Inferior parietal cortex (tissue), 1 donor: ENCODE data around the gene VWC2L.

Source experiments
- DNase-seq: peaks from one replicate; pipeline ENCODE4 v3.0.0-alpha.2; 2016; ENCODE audit errors: extremely low spot score

Gene VWC2L

GRCh38 chr2:214410918-214411554, at the start of gene VWC2L:
TSS of gene VWC2L (plus strand) at chr2:214411054. CDS start at chr2:214414194, 3,140 bp downstream.
- peak; percentile 89 for DNase-seq

- no peak for DNase-seq
These were observed 49.7 kb upstream of the VWC2L start for GRCh38 chr2:214361116-214361515.

DNA sequence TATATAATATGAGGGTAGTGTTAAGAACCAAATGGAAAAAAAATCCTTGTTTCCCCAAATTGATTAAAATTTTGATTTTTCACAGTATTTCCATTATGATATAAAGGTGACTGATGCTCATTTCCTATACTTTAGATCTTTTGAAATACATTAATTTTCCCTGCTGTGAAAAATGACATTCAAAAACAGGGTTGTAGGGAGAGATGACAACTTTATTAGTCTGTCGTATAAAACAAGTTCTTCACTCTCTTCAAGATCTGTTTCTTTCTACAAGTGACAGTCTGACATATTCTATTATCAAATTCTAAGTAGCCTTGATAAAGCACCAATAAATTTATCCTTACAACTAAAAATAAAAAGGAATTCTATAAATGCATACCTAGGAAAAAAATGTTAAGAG, 45.3 kb upstream of the VWC2L start:
- DNase-seq, result no peak

DNA sequence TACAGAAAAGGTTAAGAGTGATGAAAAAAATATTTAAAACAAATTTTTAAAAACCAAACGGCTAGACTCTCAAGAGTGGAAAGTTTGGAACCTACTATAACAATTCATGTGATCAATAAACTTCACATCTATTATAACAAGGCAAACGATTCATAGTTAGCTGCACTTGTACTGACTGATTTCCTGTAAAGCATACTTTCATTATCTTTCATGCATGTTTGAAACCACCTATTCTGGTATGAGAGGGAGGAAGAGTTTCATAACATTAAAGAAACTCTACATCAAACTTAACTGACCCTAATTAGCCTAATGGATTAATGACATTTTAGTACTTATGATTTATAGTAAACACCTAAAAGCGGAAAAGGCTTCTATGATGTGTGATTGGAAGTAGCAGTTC, 43.7 kb upstream of the VWC2L start:
- no peak for DNase-seq

DNA sequence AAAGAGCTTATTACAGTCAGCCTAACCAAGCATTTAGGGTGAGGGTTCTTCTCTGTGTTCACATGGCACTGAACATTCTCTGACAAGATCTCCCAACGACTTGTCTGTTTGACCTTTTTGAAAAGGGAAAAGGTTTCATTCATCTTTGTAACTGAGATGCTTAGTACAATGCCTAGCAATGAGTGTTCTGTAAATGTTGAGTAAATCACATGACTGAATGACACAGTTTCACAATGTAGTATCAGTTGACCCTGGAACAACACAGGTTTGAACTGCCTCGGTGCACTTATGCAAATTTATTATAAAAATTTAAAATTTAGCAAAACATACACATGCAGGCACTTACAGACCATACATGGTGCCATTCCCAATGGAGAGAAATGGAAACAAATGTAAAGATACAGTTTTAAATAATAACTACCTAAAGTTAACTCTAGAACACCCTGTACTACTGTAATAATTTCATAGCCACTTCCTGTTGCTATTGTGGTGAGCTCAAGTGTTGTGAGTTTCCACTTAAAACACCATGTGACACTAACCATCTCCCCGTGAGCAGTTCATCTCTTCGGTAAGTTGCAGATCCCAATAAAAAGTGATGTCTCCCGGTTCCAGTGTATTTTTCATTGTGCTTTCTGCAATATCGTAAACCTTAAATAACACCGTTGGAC, 34.1 kb upstream of the VWC2L start:
- no peak for DNase-seq

- DNase-seq, result no peak
These were observed 33.6 kb upstream of the VWC2L start for GRCh38 chr2:214377286-214377624.

GRCh38 chr2:214378455-214379103, 32.3 kb upstream of the VWC2L start:
- no peak for DNase-seq

- DNase-seq, result no peak
These were observed 31.6 kb upstream of the VWC2L start for GRCh38 chr2:214379227-214379626.

GRCh38 chr2:214380681-214381080, 30.2 kb upstream of the VWC2L start:
- no peak for DNase-seq

- no peak for DNase-seq
These were observed 28.6 kb upstream of the VWC2L start for GRCh38 chr2:214382229-214382628.

DNA sequence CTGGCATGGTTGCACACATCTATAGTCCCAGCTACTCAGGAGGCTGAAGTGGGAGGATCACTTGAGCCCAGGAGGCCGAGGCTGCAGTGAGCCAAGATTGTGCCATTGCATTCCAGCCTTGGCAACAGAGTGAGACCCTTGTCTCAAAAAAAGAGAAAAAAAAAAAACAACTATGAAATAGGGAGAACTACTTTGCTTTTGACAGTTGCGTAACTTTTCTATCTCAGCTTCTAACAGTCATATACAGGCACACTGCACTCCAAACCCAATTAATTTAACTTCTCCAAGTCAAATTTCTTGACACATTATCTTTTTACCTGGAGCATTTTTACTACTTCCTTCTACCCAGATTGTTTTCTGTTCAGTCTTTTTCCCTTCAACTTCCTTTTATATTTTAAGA, 24.1 kb upstream of the VWC2L start:
- no peak for DNase-seq

DNA sequence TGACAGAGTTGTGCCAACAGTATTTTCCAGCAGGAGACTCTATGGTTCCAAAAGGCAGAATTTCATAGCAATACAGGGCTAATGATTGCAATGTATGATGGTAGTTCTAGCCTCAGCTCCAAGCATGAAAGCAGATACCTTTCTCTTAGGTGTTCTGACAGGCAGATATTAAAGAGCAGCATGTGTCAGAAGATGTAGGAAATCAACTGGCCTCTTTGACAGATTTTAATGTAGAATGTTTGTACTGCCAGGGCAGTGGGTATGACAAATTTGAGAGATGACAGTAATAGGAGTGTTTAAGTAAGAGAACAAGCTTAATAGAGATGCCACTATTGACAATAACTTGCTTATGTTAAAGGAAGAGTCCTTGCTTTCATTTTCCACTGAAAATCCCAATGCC, 21.5 kb upstream of the VWC2L start:
- DNase-seq, result no peak

DNA sequence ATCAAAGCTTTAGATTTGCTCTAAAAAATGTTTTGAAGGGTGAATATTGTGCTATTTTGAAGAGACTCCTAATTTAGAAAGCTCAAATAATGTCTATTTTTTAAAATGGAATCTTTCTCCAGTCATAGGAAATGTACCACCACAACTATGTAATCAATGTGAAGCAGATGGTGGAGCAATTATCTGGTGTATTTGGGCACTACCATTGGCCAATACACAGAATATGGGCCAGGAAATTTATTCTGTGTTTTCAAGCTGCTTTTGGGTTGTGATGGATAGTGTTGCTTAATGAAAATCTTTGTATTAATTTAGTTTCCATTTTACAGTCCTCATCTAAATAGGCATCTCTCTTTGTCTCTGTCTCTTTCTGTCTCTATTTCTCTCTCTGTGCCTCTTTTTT, 17.1 kb upstream of the VWC2L start:
- no peak for DNase-seq

DNA sequence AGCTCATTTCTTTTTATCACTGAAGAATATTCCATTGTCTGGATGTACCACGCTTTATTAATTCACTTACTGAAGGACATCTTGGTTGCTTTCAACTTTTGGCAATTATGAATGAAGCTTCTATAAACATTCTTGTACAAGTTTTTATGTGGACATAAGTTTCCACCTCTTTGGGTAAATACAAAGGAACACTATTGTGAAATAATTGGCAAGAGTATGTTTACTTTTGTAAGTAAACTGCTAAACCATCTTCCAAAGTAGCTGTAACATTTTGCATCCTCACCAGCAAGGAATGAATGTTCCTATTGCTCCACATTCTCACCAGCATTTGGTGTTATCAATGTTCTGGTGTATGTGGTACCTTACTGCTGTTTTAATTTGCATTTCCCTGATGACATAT, 15.8 kb upstream of the VWC2L start:
- DNase-seq, result no peak

- no peak for DNase-seq
These were observed 9.3 kb upstream of the VWC2L start for GRCh38 chr2:214401580-214401979.

DNA sequence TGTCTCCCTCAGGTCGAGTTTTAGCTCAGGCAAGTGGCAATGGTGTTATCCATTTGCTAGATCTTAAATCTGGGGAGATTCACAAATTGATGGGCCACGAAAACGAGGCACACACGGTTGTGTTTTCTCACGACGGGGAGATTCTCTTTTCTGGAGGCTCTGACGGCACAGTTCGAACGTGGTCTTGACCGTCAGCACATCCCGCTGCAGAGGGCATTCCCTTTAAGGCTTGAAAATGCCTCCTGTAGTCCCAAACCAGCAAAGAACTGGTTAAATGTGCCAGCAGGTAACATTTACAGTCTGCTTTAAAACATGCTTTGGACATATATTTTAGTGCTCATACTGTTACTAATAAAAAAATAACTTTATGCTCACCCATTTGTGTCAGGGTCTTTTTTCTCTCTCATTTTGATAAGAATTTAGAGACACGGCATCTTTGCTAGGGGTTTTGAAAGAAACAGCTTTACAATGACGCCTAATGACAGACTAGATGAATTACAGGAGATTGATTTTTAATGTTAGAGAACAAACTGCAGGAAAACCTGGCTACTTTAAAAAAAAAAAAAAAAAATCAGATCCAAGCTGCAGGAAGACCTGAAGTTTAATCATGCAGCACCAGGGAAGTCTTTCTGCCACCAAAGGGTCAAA, 602 bp upstream of the VWC2L start:
- DNase-seq, result peak; percentile 44

DNA sequence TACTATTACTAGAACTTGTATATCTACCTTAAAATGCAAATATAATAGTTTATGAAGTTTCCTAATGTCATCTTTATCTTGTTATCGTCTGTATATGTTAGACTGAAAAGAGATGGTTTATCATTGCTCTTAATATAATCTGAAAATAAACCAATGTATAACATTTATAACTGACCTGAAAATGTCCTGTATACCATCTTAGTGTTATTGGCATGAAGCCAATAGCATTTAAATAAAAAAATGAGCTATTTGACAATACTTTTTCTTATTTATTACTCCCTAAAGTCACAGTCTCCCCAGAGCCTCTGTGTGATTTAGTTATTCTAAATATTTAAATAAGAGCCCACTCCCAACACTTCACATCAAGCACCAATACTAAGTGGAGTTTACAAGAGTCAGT, 1.8 kb downstream of the VWC2L start:
- DNase-seq, result no peak

DNA sequence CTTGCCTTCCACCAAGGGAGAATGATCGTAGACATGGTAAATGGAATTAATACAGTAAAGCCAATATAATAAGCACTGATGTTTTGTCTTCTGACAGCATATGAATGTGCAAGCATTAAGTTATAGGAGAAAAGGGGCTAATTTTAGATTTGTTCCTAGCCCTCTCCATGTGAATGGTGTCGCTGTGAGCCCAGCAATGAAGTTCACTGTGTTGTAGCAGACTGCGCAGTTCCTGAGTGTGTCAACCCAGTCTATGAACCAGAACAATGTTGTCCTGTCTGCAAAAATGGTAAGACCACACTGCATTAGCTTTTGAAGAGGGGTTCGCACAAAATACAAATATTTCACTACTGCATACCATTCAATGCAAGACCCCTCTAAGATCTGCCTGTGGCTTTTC, 25.6 kb downstream of the VWC2L start:
- no peak for DNase-seq

DNA sequence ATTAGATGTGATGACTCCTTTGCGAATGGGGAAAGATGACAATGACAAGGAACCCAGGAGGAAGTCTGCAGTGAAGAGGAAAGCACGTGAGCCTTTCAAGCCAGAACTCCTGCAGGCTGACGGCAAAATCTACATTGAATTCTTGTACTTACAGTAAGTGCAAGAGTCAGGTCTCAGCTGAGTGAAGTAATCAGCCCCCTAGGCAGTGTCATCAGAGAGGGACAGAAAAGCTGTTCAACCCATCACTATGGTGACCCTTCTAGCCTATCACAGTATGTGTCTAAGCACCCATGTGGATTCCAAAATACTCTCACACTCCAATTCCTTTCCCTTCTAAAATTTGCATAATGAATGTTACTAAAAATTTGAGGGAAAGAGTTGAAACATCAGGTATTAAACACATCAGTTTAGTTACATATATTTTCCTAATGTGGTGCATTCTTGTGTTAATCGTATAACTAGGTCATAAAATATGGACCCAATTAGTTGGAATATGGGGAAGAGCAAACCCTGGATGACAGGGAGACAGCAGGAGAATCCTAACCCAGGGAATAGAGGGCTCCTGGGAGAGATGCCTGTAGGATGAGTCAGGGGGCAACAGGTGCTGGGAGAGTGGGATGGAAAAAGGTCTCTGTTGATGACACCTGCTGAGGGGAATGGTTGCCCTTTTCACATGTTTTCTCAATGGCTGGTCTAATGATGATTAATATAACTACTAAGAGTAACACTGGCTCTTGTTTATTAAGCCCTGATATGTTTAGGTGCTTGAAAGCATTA, 39.5 kb downstream of the VWC2L start:
- no peak for DNase-seq

GRCh38 chr2:214451516-214452275, 40.8 kb downstream of the VWC2L start:
- DNase-seq, result no peak
